Ascending aorta (tissue), 2 donors: Measurements from ENCODE around the gene PTPRN2. TPM values are rescaled to one million over a fixed set of nuclear protein-coding genes. Genes with fewer than 3 reads are reported as not detected.

Experiments used
- DNase-seq, 2 donors: peaks; one replicate each; pipeline ENCODE4 v3.0.0-alpha.2; 2019; ENCODE audit warnings: low spot score in 2 of 2
- H3K27ac ChIP-seq, 2 donors: fragments of 200-600 bp; sonication (generic); one replicate each; pipeline ENCODE4 v1.5.1; 2016 to 2017; ENCODE audit warnings: mild to moderate bottlenecking in 1 of 2
- H3K27me3 ChIP-seq: fragments of 200-600 bp; sonication (generic); one replicate; pipeline ENCODE4 v1.5.1; 2017
- H3K36me3 ChIP-seq, 2 donors: fragments of 200-600 bp; sonication (generic); one replicate each; pipeline ENCODE4 v1.5.1; 2016
- H3K4me1 ChIP-seq, 2 donors: fragments of 200-600 bp; sonication (generic); one replicate each; pipeline ENCODE4 v1.5.1; 2016 to 2017; ENCODE audit warnings: mild to moderate bottlenecking in 1 of 2
- H3K4me3 ChIP-seq, 2 donors: fragments of 200-600 bp; sonication (generic); one replicate each; pipeline ENCODE4 v1.5.1; 2016 to 2017; ENCODE audit warnings: mild to moderate bottlenecking in 1 of 2
- H3K9me3 ChIP-seq, 2 donors: fragments of 200-600 bp; sonication (generic); one replicate each; pipeline ENCODE4 v1.5.1; 2016
- CTCF ChIP-seq, 3 experiments: fragments of 200-600 bp in 2 of 3; fragments of 450-650 bp in 1 of 3; sonication (generic) in 2 of 3; IDR thresholded peaks; one replicate each; pipeline ENCODE4 v1.5.1; 2016 to 2019; ENCODE audit warnings: antibody characterized with exemption in 3 of 3, mild to moderate bottlenecking in 1 of 3, moderate library complexity in 1 of 3
- intact Hi-C: fragments of 100-400 bp; cut with DNase I; formaldehyde crosslinking; loops from one replicate; pipeline ENCODE4 v1.15.1; 2023
- total RNA-seq: library from RNA; depleted of rRNA; stranded (reverse); fragments of >200 nt; gene quantifications from one replicate; pipeline ENCODE4 v1.1.0, GENCODE V29; 2016

The PTPRN2 gene
- total RNA-seq, 1 donor from 2014 or later: 7.3 TPM

DNA sequence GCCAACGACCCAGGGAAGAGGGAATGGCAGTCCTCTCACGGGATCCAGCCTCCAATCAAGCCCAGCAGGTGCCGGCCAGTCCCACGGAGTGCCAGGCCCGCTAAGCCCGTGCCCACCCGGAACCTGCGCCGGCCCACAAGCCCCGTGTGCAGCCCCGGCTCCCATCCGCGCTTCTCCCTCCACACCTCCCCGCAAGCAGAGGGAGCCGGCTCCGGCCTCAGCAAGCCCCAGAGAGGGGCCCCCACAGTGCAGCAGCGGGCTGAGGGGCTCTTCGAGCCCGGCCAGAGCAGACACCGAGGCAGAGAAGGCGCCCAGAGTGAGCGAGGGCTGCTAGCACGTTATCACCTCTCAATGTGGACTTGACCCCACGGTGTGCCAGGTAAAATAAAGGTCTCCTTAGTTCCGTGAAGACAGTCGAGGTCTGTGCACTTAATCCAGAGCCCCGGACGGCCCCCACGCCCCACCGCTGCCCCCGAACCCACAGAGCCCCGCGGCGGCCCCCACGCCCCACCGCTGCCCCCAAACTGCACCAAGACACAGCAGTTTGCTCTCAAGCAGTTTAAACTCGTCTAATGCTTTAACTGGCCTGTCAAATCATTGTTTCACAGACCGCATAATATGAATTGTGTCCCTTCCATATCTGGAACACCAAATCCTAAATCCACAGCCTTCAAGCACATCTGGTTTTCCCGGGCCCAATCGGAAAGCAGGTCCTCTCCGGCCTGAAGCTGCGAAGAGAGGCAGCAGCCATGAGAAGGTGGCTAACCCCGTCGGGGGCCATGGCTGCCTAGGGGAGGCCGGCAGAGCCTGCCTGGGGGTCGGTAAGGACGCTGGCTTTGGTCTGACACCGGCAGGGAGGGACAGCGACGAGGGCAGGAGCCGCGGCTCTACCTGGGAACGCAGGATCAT lies 307.8 kb downstream of the PTPRN2 start:
- Histone ChIP-seq H3K4me1 (no peaks in the 10 kb centered on the region), H3K4me3 (no peak overlapping the region), H3K27ac (no peak overlapping the region), H3K36me3 (no peaks in the 10 kb centered on the region), H3K9me3 (no peaks in the 10 kb centered on the region), H3K27me3 (no peaks in the 10 kb centered on the region)
- no peak for TF ChIP-seq CTCF (IDR thresholded peaks at IDR 0.05)
- intact Hi-C loops: no loop called here
- DNase-seq: peak in 1 of 2 donors; percentile 35

DNA sequence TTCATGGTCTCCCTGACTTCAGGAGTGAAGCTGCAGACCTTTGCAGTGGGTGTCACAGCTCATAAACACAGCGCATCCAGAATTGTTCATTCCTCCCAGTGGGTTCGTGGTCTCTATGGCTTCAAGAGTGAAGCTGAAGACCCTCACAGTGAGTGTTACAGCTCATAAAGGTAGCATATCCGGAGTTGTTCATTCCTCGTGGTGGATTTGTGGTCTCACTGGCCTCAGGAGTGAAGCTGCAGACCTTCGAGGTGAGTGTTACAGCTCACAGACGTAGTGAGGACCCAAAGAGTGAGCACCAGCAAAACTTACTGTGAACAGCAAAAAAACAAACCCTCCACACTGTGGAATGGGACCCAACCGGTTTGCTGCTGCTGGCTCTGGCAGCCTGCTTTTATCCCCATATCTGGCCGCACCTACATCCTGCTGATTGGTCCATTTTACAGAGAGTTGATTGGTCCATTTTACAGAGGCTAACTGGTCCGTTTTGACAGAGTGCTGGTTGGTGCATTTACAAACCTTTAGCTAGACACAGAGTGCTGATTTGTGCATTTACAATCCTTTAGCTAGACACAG lies 308.8 kb downstream of the PTPRN2 start:
- Histone ChIP-seq H3K27me3 (no peaks in the 10 kb centered on the region), H3K27ac (no peak overlapping the region), H3K4me1 (no peaks in the 10 kb centered on the region), H3K4me3 (no peak overlapping the region), H3K36me3 (no peaks in the 10 kb centered on the region), H3K9me3 (no peaks in the 10 kb centered on the region)
- intact Hi-C loops: no loop called here
- no peak for TF ChIP-seq CTCF (IDR thresholded peaks at IDR 0.05)
- peak in 1 of 2 donors; percentile 21 for DNase-seq

DNA sequence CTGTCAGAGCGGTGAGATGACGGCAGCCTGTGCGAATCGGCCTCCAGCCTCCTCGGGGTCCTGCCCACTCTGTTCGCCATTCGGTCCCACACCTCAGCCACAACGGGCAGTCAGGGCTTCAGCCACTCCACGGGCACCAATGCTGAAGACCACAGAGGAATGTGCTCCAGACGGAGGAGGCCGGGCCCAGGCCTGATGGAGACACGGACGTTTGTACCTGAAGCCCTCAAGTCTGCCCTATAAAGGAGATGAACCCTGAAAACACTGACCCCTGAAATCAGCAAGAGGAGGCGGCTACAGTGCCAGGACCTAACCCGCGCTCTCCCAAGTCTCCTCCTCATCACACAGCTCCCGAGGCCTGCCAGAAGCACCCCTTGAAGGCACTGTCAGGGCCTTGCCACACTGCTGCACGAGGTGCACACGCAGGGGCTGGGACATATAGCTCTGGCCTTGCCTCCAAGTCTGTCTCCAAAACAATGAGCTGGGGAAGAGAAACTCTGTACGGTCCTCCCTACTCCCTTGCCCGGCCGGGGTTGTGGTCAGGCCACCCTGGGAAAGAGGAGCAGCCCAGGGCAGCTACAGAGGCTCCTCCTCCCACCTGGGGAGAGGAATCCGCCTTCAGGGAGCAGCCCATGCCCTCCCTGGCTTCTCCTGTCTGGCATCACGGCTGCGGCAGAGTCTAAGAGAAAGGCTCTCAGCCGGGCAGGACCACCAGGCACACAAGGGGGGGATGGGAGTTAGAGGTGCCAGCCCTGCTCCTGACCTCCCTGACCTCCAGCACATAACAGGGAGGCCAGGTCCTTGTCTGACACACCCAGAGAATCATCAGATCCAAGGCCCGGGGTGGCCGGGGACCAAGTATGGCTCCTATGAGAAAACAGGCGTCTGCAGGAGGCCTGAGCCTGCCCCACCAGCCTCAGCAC lies 310.1 kb downstream of the PTPRN2 start:
- no peak overlapping the region for H3K27ac ChIP-seq
- no peaks in the 10 kb centered on the region for H3K27me3 ChIP-seq
- no peaks in the 10 kb centered on the region for H3K4me1 ChIP-seq
- H3K4me3 ChIP-seq: no peak overlapping the region
- no peaks in the 10 kb centered on the region for H3K9me3 ChIP-seq
- no peaks in the 10 kb centered on the region for H3K36me3 ChIP-seq
- intact Hi-C loops: no loop called here
- TF ChIP-seq CTCF (IDR thresholded peaks at IDR 0.05): no peak
- peak in 1 of 2 donors; percentile 60 for DNase-seq

GRCh38 chr7:158276414-158277218 lies 311.0 kb downstream of the PTPRN2 start:
- peak in 1 of 2 donors; percentile 53 for DNase-seq
- Histone ChIP-seq H3K4me3 (no peak overlapping the region), H3K4me1 (no peaks in the 10 kb centered on the region), H3K36me3 (no peaks in the 10 kb centered on the region), H3K27me3 (no peaks in the 10 kb centered on the region), H3K27ac (no peak overlapping the region), H3K9me3 (no peaks in the 10 kb centered on the region)
- no peak for TF ChIP-seq CTCF (IDR thresholded peaks at IDR 0.05)
- intact Hi-C loops: no loop called here
